Right atrium auricular region (tissue), 2 donors: Measurements from ENCODE around the gene CHCHD5. TPM values are rescaled to one million over a fixed set of nuclear protein-coding genes. Genes with fewer than 3 reads are reported as not detected.

ENCODE experiments used
- DNase-seq: peaks from one replicate; pipeline ENCODE4 v3.0.0-alpha.2; 2019; ENCODE audit warnings: low spot score
- H3K27ac ChIP-seq, 2 donors: fragments of 200-600 bp; sonication (generic); 1 replicate in 1 of 2; 2 replicates in 1 of 2; pipeline ENCODE4 v1.5.1; 2016 to 2019
- H3K27me3 ChIP-seq, 2 donors: fragments of 200-600 bp; sonication (generic); one replicate each; pipeline versions ENCODE4 v1.5.1 to v1.6.0; 2017 to 2019
- H3K36me3 ChIP-seq: fragments of 200-600 bp; sonication (generic); one replicate; pipeline ENCODE4 v1.5.1; 2016
- H3K4me1 ChIP-seq, 2 donors: fragments of 200-600 bp; sonication (generic); one replicate each; pipeline versions ENCODE4 v1.5.1 to v1.6.0; 2017 to 2019
- H3K4me3 ChIP-seq, 2 donors: fragments of 200-600 bp; sonication (generic); 1 replicate in 1 of 2; 2 replicates in 1 of 2; pipeline ENCODE4 v1.5.1; 2017 to 2019; ENCODE audit warnings: mild to moderate bottlenecking in 1 of 2, moderate library complexity in 1 of 2
- H3K9me3 ChIP-seq, 2 donors: fragments of 200-600 bp; sonication (generic); one replicate each; pipeline ENCODE4 v1.5.1; 2019
- total RNA-seq, 2 donors: library from RNA; depleted of rRNA; stranded (reverse); fragments of >200 nt; gene quantifications; one replicate each; pipeline ENCODE4 v1.1.0, GENCODE V29; 2016
- TF ChIP-seq, protein P1 (sequence below), 2 donors: fragments of 200-600 bp; sonication (generic); IDR thresholded peaks; one replicate each; pipeline ENCODE4 v1.5.1; 2019; ENCODE audit warnings: antibody characterized with exemption in 2 of 2

CHCHD5 gene
- total RNA-seq, 2 donors from 2014 or later: 27.4 to 29.4 TPM

DNA sequence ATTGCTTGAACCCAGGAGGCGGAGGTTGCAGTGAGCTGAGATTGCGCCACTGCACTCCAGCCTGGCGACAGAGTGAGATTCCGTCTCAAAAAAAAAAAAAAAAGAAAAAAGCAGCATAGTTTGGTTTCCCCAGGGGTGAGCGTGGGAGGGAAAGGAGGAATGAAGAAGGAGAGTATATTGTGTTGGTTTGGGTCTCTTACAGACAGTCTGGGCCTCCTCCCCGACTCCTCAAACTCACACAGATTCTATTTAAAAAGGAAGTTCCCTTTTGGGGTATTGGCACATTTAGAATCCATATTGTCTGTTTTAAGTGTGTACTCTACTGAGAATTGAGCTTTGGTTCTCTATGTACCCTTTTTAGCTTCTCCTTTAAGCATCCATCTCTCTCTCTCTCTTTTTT, 34.0 kb downstream of the CHCHD5 start:
- Histone ChIP-seq H3K36me3 (no peaks in the 10 kb centered on the region), H3K9me3 (no peaks in the 10 kb centered on the region), H3K27ac (no peak overlapping the region), H3K4me3 (no peak overlapping the region), H3K27me3 (no peaks in the 10 kb centered on the region), H3K4me1 (peaks cover 0 to 7% of the 10 kb centered on the region in 2 donors)
- DNase-seq: no peak
- TF ChIP-seq, protein P1, sequence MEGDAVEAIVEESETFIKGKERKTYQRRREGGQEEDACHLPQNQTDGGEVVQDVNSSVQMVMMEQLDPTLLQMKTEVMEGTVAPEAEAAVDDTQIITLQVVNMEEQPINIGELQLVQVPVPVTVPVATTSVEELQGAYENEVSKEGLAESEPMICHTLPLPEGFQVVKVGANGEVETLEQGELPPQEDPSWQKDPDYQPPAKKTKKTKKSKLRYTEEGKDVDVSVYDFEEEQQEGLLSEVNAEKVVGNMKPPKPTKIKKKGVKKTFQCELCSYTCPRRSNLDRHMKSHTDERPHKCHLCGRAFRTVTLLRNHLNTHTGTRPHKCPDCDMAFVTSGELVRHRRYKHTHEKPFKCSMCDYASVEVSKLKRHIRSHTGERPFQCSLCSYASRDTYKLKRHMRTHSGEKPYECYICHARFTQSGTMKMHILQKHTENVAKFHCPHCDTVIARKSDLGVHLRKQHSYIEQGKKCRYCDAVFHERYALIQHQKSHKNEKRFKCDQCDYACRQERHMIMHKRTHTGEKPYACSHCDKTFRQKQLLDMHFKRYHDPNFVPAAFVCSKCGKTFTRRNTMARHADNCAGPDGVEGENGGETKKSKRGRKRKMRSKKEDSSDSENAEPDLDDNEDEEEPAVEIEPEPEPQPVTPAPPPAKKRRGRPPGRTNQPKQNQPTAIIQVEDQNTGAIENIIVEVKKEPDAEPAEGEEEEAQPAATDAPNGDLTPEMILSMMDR (IDR thresholded peaks at IDR 0.05): no peak

DNA sequence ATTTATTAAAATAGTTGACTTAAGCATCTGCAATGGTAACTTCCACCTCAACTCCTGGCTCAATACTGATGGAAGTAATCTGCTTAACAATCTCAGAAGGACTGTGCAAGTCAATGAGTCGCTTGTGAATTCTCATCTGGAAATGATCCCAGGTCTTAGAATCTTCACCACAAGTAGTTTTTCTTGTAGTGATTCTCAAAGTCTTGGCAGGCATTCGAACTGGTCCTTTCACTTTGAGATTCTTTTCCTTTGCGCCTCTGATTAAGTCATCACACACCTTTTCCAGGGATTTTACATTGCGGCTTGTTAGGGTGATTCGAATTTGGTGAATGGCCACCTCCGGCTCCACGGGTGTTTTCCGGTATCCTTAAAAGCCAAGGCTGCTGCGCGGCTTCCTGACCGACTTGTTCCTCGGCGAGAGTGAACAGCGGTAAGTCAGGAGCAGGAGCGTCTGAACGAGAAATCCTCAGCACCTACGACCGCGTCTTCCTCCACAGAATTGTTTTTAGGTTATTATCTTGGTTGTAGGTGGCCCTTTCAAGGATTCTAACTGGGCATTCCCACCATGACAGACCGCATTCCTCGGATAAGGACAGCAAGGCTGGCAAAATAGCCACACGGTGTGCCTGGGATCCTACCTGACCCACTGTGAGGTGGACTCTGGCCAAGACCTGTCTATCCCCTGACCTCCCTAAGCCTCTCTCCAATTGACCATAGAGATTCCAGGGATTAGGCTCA, 37.5 kb downstream of the CHCHD5 start:
- TF ChIP-seq, protein P1 (IDR thresholded peaks at IDR 0.05): no peak
- no peaks in the 10 kb centered on the region for H3K9me3 ChIP-seq
- no peak overlapping the region for H3K27ac ChIP-seq
- H3K4me3 ChIP-seq: no peak overlapping the region
- no peaks in the 10 kb centered on the region for H3K27me3 ChIP-seq
- H3K4me1 ChIP-seq: peaks cover 0 to 24% of the 10 kb centered on the region in 2 donors
- DNase-seq: no peak
- no peaks in the 10 kb centered on the region for H3K36me3 ChIP-seq

DNA sequence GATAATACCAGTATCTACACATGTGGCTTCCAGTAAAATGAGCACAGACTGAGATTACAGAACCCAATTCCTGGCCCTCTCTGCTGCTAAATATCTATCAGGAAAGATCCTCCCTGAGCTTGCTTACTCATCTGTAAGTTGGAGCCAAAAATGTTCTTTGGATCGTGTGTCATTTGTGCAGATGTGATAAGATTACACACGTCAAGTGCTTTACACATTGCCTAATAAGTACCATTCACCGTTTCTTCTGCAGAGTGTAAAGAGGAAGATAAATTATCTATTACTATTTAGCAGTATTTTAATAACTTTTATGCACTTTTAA, 38.1 kb downstream of the CHCHD5 start:
- Histone ChIP-seq H3K4me1 (peaks cover 0 to 30% of the 10 kb centered on the region in 2 donors), H3K27me3 (no peaks in the 10 kb centered on the region), H3K36me3 (no peaks in the 10 kb centered on the region), H3K9me3 (no peaks in the 10 kb centered on the region), H3K27ac (no peak overlapping the region), H3K4me3 (no peak overlapping the region)
- no peak for DNase-seq
- TF ChIP-seq, protein P1 (IDR thresholded peaks at IDR 0.05): no peak

DNA sequence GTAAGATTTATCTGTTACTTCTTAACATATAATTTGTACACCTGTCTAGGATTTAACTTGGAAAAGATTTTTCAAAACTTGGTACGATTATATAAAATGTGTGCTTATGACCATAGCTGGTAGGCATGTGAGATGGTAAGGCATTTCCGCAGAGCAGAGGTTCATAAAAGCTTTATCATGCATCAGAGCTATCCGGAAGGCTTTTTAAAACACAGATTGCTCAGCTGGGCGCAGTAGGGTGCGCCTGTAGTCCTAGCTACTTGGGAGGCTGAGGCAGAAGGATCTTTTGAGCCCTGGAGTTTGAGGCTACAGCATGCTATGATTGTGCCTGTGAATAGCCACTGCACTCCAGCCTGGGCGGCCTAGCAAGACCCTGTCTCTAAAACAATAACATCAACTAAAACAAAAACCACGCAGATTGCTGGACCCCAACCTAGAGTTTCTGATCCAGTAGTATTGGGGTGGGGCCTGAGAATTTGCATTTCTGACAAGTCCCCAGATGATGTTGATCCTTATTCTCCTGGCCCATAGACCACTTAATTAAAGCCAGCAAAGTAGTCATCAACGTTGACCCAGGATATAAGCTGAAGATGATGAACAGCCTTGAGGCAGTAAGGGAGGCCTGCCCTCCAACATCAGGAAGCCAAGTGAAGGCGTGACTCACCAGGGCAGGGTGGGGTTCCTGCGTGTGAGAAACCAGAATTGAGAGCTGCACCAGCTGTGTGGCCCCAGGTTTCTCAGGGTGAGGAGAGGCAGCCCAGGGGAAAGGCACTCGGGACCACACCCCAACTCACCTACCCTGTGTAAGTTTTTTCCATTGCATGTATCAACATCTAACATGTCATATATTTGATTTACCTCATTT, 39.7 kb downstream of the CHCHD5 start:
- no peaks in the 10 kb centered on the region for H3K9me3 ChIP-seq
- no peak overlapping the region for H3K4me3 ChIP-seq
- H3K36me3 ChIP-seq: no peaks in the 10 kb centered on the region
- H3K27me3 ChIP-seq: no peaks in the 10 kb centered on the region
- no peak overlapping the region for H3K27ac ChIP-seq
- H3K4me1 ChIP-seq: peaks cover 0 to 36% of the 10 kb centered on the region in 2 donors
- DNase-seq: peak; percentile 73
- TF ChIP-seq, protein P1 (IDR thresholded peaks at IDR 0.05): no peak

DNA sequence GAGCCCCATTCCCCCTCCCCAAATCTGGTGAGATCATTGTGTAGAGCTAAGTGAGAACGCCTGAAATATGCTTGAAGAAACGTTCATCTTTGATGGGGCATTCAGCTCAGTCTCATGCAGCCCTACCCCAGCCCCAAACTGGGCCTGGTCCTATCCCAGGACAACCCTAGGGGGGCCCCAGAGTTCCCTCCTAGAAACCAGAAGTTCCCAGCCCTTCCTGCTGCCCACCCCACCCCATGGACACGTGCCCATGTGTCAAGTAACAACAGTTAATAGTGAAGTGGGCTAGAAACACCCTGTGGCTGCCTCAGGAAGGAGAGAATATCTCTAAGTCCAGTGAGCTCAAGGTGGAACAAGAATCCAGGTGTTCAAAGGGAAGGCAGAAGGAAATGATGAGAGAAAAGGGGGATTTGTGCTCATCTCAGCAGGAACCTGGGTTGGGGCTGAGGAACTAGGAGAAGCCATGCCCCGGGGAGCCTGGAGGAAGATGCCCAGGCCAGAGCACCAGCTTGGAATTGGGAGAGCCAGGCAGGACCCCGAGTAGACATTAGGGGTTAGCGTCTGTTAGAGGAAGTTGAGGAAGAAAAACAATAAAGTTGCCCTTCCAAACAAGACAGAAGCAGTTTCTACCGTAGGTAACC, 41.2 kb downstream of the CHCHD5 start:
- TF ChIP-seq, protein P1 (IDR thresholded peaks at IDR 0.05): no peak
- no peaks in the 10 kb centered on the region for H3K27me3 ChIP-seq
- no peak overlapping the region for H3K4me3 ChIP-seq
- H3K27ac ChIP-seq: peak overlapping the region in 1 of 2 donors; percentile 77
- H3K36me3 ChIP-seq: no peaks in the 10 kb centered on the region
- DNase-seq: no peak
- no peaks in the 10 kb centered on the region for H3K9me3 ChIP-seq
- H3K4me1 ChIP-seq: peaks cover 0 to 40% of the 10 kb centered on the region in 2 donors
